Fibroblast of lung (primary cell): ENCODE data around the gene SAP25. TPM values are rescaled to one million over a fixed set of nuclear protein-coding genes. Genes with fewer than 3 reads are reported as not detected.

Experiments
- DNase-seq, 2 donors: peaks; one replicate each; pipeline versions ENCODE4 v3.0.0 to v3.0.0-alpha.2; 2010; ENCODE audit warnings: low read depth in 2 of 2
- H2AFZ ChIP-seq: 2 replicates; pipeline ENCODE4 v1.5.1; 2012; ENCODE audit warnings: low read length, control low read depth, inconsistent platforms
- H3K27ac ChIP-seq: 2 replicates; pipeline ENCODE4 v1.5.1; 2011; ENCODE audit warnings: low read length, control low read depth; ENCODE audit not compliant: insufficient read depth
- H3K27me3 ChIP-seq: 2 replicates; pipeline ENCODE4 v1.5.1; 2011; ENCODE audit warnings: mild to moderate bottlenecking, low read length; ENCODE audit not compliant: control insufficient read depth, insufficient read depth
- H3K36me3 ChIP-seq: 2 replicates; pipeline ENCODE4 v1.5.1; 2011; ENCODE audit warnings: low read length; ENCODE audit not compliant: control insufficient read depth, insufficient read depth
- H3K4me1 ChIP-seq: 2 replicates; pipeline ENCODE4 v1.5.1; 2011; ENCODE audit warnings: low read length; ENCODE audit not compliant: control insufficient read depth, insufficient read depth; ENCODE audit errors: extremely low read depth
- H3K4me2 ChIP-seq: 2 replicates; pipeline ENCODE4 v1.5.1; 2011; ENCODE audit warnings: low read length, control low read depth; ENCODE audit not compliant: insufficient read depth; ENCODE audit errors: extremely low read depth
- H3K4me3 ChIP-seq, 4 experiments: fragments of 200-600 bp in 1 of 4; sonication (generic) in 1 of 4; replicated peaks in 1 of 4; 2 replicates each; pipeline ENCODE4 v1.5.1; 2011 to 2016; ENCODE audit warnings: low read length in 4 of 4, low read depth in 3 of 4, mild to moderate bottlenecking in 3 of 4, control low read depth in 2 of 4, inconsistent platforms in 1 of 4, mixed read lengths in 1 of 4; ENCODE audit not compliant: insufficient read depth in 1 of 4; ENCODE audit errors: control extremely low read depth in 1 of 4
- H3K79me2 ChIP-seq: 2 replicates; pipeline ENCODE4 v1.5.1; 2012; ENCODE audit warnings: mild to moderate bottlenecking, low read length, inconsistent platforms; ENCODE audit not compliant: control insufficient read depth, insufficient read depth
- H3K9ac ChIP-seq: 2 replicates; pipeline ENCODE4 v1.5.1; 2011; ENCODE audit warnings: mild to moderate bottlenecking, low read length, control low read depth; ENCODE audit not compliant: insufficient read depth
- H3K9me3 ChIP-seq: 2 replicates; pipeline ENCODE4 v1.5.1; 2012; ENCODE audit warnings: low read depth, low read length; ENCODE audit not compliant: control insufficient read depth, insufficient read depth
- H4K20me1 ChIP-seq: 2 replicates; pipeline ENCODE4 v1.5.1; 2011; ENCODE audit warnings: low read length; ENCODE audit not compliant: control insufficient read depth, insufficient read depth; ENCODE audit errors: extremely low read depth
- EZH2 ChIP-seq: IDR thresholded peaks from 2 replicates; pipeline ENCODE4 v1.5.1; 2012; ENCODE audit warnings: low read length, control low read depth, mild to moderate bottlenecking; ENCODE audit errors: missing control alignments
- polyA plus RNA-seq, 2 donors: library from polyadenylated mRNA; depleted of rRNA in 1 of 2; stranded (reverse) in 1 of 2; unstranded in 1 of 2; fragments of >200 nt; gene quantifications; 2 replicates each; pipeline ENCODE4 v1.2.1, GENCODE V29; 2011 to 2012; ENCODE audit warnings: missing spikeins in 1 of 2
- total RNA-seq: library from RNA; depleted of rRNA; stranded (reverse); fragments of >200 nt; gene quantifications from 2 replicates; pipeline ENCODE4 v1.2.1, GENCODE V29; 2014
- TF ChIP-seq, protein P1 (sequence below), 2 donors: IDR thresholded peaks in 1 of 2; conservative IDR thresholded peaks in 1 of 2; 1 replicate in 1 of 2; 2 replicates in 1 of 2; pipeline ENCODE4 v1.5.1; 2011 to 2012; ENCODE audit warnings: low read length in 2 of 2, control low read depth in 1 of 2, inconsistent platforms in 1 of 2, low read depth in 1 of 2, mild to moderate bottlenecking in 1 of 2

SAP25 gene
- total and polyA plus RNA-seq, 2 donors (not counting 1 experiment from before 2014, with no cell fraction given): 0.22 TPM; not detected in 1

DNA sequence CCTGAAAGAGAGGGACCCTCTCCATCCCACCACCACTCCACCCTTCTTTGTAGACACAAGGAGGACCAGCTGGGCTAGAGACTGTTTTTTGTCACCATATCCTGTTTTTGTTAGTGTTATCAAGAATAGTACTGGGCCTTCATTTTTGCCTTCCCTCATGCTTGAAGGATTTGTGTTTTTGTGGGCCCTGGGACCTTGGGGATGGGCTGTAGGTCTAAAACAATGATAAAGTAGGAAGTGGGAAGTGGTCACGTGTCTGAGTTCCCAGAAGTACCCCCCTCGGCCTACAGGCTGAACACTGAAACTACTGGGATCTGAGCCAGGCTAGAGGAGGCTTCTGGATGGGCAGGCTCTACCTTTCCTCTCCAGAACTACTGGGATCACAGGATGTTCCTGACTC is 25.8 kb downstream of the SAP25 start:
- no peak overlapping the region for H2AFZ ChIP-seq

DNA sequence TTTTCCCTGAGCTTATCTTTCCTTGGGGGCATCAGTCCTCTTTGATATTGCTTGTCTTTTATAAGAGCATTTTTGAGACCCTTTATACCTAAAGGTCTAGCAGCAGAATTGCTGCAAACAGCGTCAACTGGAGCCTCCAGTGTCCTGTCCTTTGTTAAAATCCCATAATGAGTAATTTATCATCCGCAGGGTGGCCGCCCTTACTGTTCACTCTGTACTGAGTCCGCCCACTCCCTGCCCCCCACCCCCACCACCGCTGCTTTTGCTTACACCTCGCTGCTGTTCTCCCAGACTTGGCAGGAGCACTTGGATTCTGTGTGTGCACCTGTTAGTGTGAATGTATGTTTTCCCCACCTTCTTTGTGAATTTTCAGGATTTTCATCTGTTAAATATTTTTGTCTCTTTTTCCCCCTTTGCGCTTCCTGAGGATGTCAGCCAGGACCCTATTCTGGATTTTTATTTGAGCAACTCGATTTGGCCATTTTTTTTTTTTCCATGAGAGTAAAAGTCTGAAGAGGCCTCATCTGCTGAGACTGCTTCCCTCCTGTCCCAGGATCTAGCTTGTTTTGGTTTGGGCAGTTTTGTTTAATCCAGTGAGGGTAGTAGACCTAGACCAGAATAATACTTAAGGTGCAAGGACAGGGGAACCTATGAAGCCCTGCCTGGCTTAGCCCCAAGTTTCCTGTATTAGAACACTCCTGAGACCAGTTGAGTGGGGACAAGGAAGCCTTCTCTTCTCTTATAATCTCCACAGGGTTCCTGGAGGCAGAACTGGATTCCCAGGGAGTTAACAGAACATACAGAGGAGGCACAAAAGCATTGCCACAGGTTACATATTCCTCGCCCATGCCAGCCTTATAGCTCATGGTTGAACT is 26.5 kb downstream of the SAP25 start:
- H3K4me3 ChIP-seq: no peak overlapping the region
- no peak overlapping the region for H3K4me2 ChIP-seq
- no peaks in the 10 kb centered on the region for H3K9me3 ChIP-seq
- H3K79me2 ChIP-seq: no peaks in the 10 kb centered on the region
- no peak overlapping the region for H2AFZ ChIP-seq
- peaks cover 3% of the 10 kb centered on the region for H3K36me3 ChIP-seq
- H3K27me3 ChIP-seq: no peaks in the 10 kb centered on the region
- peaks cover 20% of the 10 kb centered on the region for H3K4me1 ChIP-seq
- DNase-seq: peak in 1 of 2 donors; percentile 14
- no peak overlapping the region for H3K9ac ChIP-seq
- no peak overlapping the region for H3K27ac ChIP-seq
- TF ChIP-seq EZH2: no peak
- TF ChIP-seq, protein P1, sequence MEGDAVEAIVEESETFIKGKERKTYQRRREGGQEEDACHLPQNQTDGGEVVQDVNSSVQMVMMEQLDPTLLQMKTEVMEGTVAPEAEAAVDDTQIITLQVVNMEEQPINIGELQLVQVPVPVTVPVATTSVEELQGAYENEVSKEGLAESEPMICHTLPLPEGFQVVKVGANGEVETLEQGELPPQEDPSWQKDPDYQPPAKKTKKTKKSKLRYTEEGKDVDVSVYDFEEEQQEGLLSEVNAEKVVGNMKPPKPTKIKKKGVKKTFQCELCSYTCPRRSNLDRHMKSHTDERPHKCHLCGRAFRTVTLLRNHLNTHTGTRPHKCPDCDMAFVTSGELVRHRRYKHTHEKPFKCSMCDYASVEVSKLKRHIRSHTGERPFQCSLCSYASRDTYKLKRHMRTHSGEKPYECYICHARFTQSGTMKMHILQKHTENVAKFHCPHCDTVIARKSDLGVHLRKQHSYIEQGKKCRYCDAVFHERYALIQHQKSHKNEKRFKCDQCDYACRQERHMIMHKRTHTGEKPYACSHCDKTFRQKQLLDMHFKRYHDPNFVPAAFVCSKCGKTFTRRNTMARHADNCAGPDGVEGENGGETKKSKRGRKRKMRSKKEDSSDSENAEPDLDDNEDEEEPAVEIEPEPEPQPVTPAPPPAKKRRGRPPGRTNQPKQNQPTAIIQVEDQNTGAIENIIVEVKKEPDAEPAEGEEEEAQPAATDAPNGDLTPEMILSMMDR (conservative IDR thresholded peaks at IDR 0.05 in 1 of 2, IDR thresholded peaks at IDR 0.05 in 1 of 2; ENCODE audit: low read depth in 1 of 2, low read length in 2 of 2): no peak
- H4K20me1 ChIP-seq: no peaks in the 10 kb centered on the region

More for the DNA sequence above, 25.8 kb downstream of the SAP25 start:
- Histone ChIP-seq H3K27ac (no peak overlapping the region), H3K36me3 (peaks cover 3% of the 10 kb centered on the region), H3K9ac (no peak overlapping the region), H4K20me1 (no peaks in the 10 kb centered on the region), H3K79me2 (no peaks in the 10 kb centered on the region), H3K4me1 (peaks cover 20% of the 10 kb centered on the region), H3K9me3 (no peaks in the 10 kb centered on the region), H3K27me3 (no peaks in the 10 kb centered on the region), H3K4me3 (no peak overlapping the region), H3K4me2 (no peak overlapping the region)
- DNase-seq: peak; percentile 16 to 37
- no peak for TF ChIP-seq EZH2
- TF ChIP-seq, protein P1 (conservative IDR thresholded peaks at IDR 0.05 in 1 of 2, IDR thresholded peaks at IDR 0.05 in 1 of 2; ENCODE audit: low read depth in 1 of 2, low read length in 2 of 2): peak in 1 of 2 donors; percentile 2

DNA sequence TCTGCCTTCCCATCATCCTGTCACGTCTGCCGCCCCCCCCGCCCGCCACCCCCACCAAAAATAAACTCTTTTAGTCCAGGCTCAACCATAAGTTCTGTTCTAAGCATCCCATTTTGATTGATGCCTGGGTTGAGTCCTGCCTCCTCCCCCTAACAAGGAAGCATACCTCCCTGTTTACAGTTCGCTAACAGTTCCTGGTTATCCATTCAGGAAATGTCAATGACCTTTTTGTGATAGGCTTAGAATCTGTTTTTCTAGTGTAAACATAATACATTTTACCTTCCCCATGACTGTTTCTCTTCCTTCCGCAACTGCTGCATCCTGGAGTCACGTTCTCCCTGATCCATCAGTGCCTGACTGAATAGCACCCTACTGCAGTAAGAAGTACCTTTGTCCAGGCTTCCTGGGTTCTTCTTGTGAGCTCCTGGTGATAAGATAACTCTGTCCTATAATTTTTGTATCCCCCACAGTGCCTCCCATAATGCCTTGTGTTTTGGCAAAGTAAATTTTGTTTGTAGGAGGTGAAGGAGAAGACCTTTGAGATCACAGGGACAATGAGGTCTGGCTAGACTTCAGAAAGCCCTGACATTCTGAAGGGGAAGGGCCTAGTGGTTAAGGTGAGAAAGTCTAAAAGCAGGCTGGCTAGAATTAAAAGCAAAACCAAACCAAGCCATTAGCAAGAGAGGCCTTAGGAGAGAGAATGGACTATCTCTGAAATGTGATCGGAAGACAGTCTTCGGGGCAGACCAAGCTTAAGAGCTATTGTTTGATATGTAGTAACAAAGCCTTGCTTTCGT is 27.4 kb downstream of the SAP25 start:
- Histone ChIP-seq H4K20me1 (no peaks in the 10 kb centered on the region), H3K79me2 (no peaks in the 10 kb centered on the region), H3K36me3 (peaks cover 3% of the 10 kb centered on the region), H3K9ac (no peak overlapping the region), H2AFZ (no peak overlapping the region), H3K4me2 (peak overlapping the region; percentile 56), H3K4me3 (peak overlapping the region in 1 of 4 experiments; percentile 16), H3K4me1 (peaks cover 20% of the 10 kb centered on the region), H3K27ac (peak overlapping the region; percentile 60), H3K27me3 (no peaks in the 10 kb centered on the region), H3K9me3 (no peaks in the 10 kb centered on the region)
- DNase-seq: peak in 1 of 2 donors; percentile 8
- TF ChIP-seq, protein P1 (conservative IDR thresholded peaks at IDR 0.05 in 1 of 2, IDR thresholded peaks at IDR 0.05 in 1 of 2; ENCODE audit: low read depth in 1 of 2, low read length in 2 of 2): no peak
- TF ChIP-seq EZH2: no peak
